ENCODE results near the gene ZMYM2. TPM values are rescaled to one million over a fixed set of nuclear protein-coding genes. Genes with fewer than 3 reads are reported as not detected.

ZMYM2 gene
- total and polyA plus RNA-seq, 2 experiments from 2014 or later, result 87.9 to 159 TPM

GRCh38 chr13:19978831-19979437, 20.4 kb downstream of the ZMYM2 start:
- Mint-ChIP-seq H3K9me3 (peaks cover 3% of the 10 kb centered on the region; the same call in 1 of the 3 replicates), H3K27ac (no peak overlapping the region), H3K4me3 (no peak overlapping the region), H3K4me1 (peaks cover 32% of the 10 kb centered on the region), H3K36me3 (ENCODE audit: low read depth) (peaks cover 72% of the 10 kb centered on the region), H3K27me3 (ENCODE audit: insufficient read depth, low read depth, poor library complexity) (peaks cover 3% of the 10 kb centered on the region)
- peaks cover 86% of the 10 kb centered on the region for H4K20me1 ChIP-seq (replicated peaks; ENCODE audit: insufficient read depth)
- no peaks in the 10 kb centered on the region for H3F3A ChIP-seq (replicated peaks; ENCODE audit: low read depth)
- H3K9me2 ChIP-seq (ENCODE audit: insufficient read depth), result no peaks in the 10 kb centered on the region
- peaks cover 100% of the 10 kb centered on the region for H3K79me2 ChIP-seq (replicated peaks; ENCODE audit: insufficient read depth)
- H3K27me3 ChIP-seq (ENCODE audit: insufficient read depth), result no peaks in the 10 kb centered on the region
- H3K4me3 ChIP-seq, result no peak overlapping the region
- no peak overlapping the region for H3K27ac ChIP-seq (ENCODE audit: low read depth)
- H3K36me3 ChIP-seq (ENCODE audit: insufficient read depth), result peaks cover 8% of the 10 kb centered on the region; the same call in 1 of the 2 replicates
- H2AFZ ChIP-seq, result no peak overlapping the region
- ATAC-seq, result no peak
- no peak for DNase-seq (ENCODE audit: low spot score)
- H3K4me2 ChIP-seq, result no peak overlapping the region
- TF ChIP-seq ZNF114 (CRISPR knock-in tag; IDR thresholded peaks at IDR 0.05) (no peak), JUNB (IDR thresholded peaks at IDR 0.05; ENCODE audit: unreplicated experiment) (no peak), EZH2phosphoT487 (IDR thresholded peaks at IDR 0.05; ENCODE audit: unreplicated experiment) (no peak), POLR2AphosphoS5 (IDR thresholded peaks at IDR 0.05; ENCODE audit: low read depth) (no peak), ZNF331 (CRISPR knock-in tag; IDR thresholded peaks at IDR 0.05; ENCODE audit: low read depth) (no peak), CREB1 (CRISPR knock-in tag; IDR thresholded peaks at IDR 0.05; ENCODE audit: low read depth) (no peak), NANOG (IDR thresholded peaks at IDR 0.05; ENCODE audit: borderline replicate concordance) (no peak), REST (IDR thresholded peaks at IDR 0.05; ENCODE audit: unreplicated experiment) (no peak), STAT1 (IDR thresholded peaks at IDR 0.05; ENCODE audit: unreplicated experiment) (no peak), EZH2 (IDR thresholded peaks at IDR 0.05; ENCODE audit: low read depth, unreplicated experiment) (no peak)
- TF ChIP-seq, protein P1, sequence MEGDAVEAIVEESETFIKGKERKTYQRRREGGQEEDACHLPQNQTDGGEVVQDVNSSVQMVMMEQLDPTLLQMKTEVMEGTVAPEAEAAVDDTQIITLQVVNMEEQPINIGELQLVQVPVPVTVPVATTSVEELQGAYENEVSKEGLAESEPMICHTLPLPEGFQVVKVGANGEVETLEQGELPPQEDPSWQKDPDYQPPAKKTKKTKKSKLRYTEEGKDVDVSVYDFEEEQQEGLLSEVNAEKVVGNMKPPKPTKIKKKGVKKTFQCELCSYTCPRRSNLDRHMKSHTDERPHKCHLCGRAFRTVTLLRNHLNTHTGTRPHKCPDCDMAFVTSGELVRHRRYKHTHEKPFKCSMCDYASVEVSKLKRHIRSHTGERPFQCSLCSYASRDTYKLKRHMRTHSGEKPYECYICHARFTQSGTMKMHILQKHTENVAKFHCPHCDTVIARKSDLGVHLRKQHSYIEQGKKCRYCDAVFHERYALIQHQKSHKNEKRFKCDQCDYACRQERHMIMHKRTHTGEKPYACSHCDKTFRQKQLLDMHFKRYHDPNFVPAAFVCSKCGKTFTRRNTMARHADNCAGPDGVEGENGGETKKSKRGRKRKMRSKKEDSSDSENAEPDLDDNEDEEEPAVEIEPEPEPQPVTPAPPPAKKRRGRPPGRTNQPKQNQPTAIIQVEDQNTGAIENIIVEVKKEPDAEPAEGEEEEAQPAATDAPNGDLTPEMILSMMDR (conservative IDR thresholded peaks at IDR 0.05; ENCODE audit: low read depth in 2 of 2), result no peak
- TF ChIP-seq, protein P2, sequence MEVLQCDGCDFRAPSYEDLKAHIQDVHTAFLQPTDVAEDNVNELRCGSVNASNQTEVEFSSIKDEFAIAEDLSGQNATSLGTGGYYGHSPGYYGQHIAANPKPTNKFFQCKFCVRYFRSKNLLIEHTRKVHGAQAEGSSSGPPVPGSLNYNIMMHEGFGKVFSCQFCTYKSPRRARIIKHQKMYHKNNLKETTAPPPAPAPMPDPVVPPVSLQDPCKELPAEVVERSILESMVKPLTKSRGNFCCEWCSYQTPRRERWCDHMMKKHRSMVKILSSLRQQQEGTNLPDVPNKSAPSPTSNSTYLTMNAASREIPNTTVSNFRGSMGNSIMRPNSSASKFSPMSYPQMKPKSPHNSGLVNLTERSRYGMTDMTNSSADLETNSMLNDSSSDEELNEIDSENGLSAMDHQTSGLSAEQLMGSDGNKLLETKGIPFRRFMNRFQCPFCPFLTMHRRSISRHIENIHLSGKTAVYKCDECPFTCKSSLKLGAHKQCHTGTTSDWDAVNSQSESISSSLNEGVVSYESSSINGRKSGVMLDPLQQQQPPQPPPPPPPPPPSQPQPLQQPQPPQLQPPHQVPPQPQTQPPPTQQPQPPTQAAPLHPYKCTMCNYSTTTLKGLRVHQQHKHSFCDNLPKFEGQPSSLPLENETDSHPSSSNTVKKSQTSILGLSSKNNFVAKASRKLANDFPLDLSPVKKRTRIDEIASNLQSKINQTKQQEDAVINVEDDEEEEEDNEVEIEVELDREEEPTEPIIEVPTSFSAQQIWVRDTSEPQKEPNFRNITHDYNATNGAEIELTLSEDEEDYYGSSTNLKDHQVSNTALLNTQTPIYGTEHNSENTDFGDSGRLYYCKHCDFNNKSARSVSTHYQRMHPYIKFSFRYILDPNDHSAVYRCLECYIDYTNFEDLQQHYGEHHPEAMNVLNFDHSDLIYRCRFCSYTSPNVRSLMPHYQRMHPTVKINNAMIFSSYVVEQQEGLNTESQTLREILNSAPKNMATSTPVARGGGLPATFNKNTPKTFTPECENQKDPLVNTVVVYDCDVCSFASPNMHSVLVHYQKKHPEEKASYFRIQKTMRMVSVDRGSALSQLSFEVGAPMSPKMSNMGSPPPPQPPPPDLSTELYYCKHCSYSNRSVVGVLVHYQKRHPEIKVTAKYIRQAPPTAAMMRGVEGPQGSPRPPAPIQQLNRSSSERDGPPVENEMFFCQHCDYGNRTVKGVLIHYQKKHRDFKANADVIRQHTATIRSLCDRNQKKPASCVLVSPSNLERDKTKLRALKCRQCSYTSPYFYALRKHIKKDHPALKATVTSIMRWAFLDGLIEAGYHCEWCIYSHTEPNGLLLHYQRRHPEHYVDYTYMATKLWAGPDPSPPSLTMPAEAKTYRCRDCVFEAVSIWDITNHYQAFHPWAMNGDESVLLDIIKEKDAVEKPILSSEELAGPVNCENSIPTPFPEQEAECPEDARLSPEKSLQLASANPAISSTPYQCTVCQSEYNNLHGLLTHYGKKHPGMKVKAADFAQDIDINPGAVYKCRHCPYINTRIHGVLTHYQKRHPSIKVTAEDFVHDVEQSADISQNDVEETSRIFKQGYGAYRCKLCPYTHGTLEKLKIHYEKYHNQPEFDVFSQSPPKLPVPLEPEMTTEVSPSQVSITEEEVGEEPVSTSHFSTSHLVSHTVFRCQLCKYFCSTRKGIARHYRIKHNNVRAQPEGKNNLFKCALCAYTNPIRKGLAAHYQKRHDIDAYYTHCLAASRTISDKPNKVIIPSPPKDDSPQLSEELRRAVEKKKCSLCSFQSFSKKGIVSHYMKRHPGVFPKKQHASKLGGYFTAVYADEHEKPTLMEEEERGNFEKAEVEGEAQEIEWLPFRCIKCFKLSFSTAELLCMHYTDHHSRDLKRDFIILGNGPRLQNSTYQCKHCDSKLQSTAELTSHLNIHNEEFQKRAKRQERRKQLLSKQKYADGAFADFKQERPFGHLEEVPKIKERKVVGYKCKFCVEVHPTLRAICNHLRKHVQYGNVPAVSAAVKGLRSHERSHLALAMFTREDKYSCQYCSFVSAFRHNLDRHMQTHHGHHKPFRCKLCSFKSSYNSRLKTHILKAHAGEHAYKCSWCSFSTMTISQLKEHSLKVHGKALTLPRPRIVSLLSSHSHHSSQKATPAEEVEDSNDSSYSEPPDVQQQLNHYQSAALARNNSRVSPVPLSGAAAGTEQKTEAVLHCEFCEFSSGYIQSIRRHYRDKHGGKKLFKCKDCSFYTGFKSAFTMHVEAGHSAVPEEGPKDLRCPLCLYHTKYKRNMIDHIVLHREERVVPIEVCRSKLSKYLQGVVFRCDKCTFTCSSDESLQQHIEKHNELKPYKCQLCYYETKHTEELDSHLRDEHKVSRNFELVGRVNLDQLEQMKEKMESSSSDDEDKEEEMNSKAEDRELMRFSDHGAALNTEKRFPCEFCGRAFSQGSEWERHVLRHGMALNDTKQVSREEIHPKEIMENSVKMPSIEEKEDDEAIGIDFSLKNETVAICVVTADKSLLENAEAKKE (CRISPR knock-in tag; IDR thresholded peaks at IDR 0.05), result no peak
- TF ChIP-seq, protein P3, sequence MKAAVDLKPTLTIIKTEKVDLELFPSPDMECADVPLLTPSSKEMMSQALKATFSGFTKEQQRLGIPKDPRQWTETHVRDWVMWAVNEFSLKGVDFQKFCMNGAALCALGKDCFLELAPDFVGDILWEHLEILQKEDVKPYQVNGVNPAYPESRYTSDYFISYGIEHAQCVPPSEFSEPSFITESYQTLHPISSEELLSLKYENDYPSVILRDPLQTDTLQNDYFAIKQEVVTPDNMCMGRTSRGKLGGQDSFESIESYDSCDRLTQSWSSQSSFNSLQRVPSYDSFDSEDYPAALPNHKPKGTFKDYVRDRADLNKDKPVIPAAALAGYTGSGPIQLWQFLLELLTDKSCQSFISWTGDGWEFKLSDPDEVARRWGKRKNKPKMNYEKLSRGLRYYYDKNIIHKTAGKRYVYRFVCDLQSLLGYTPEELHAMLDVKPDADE (IDR thresholded peaks at IDR 0.05), result no peak
- H3K4me1 ChIP-seq (ENCODE audit: insufficient read depth), result peaks cover 30% of the 10 kb centered on the region

Data from GM23338 (cell line).